Natural killer cell (primary cell): ENCODE data around the gene KIAA1614. TPM values are rescaled to one million over a fixed set of nuclear protein-coding genes. Genes with fewer than 3 reads are reported as not detected.

Experiments
- ATAC-seq, 3 donors: fragments of 150-1000 bp in 2 of 3; fragments of 200-7000 bp in 1 of 3; cut with Tn5 transposase; 1 replicate in 1 of 3; 2 replicates in 2 of 3; pipeline ENCODE4 v1.10.0; 2021; ENCODE audit warnings: mild to moderate bottlenecking in 2 of 3, moderate library complexity in 2 of 3
- DNase-seq, 2 donors: peaks; one replicate each; pipeline versions ENCODE4 v3.0.0 to v3.0.0-alpha.2; 2013 to 2021; ENCODE audit warnings: mixed read lengths in 1 of 2
- H3K27ac ChIP-seq: one replicate; pipeline ENCODE4 v1.5.1; 2013; ENCODE audit warnings: mild to moderate bottlenecking, low read length
- H3K27me3 ChIP-seq: one replicate; pipeline ENCODE4 v1.6.1; 2013; ENCODE audit warnings: low read length; ENCODE audit not compliant: control insufficient read depth, insufficient read depth
- H3K36me3 ChIP-seq: one replicate; pipeline ENCODE4 v1.6.1; 2013; ENCODE audit warnings: low read length; ENCODE audit not compliant: control insufficient read depth, insufficient read depth
- H3K4me1 ChIP-seq: one replicate; pipeline ENCODE4 v1.6.1; 2013; ENCODE audit warnings: low read length; ENCODE audit not compliant: control insufficient read depth, insufficient read depth
- H3K4me3 ChIP-seq: one replicate; pipeline ENCODE4 v1.5.1; 2013; ENCODE audit warnings: low read length
- H3K9me3 ChIP-seq: one replicate; pipeline ENCODE4 v1.6.1; 2013; ENCODE audit warnings: low read length; ENCODE audit not compliant: control insufficient read depth, insufficient read depth
- H3K27ac Mint-ChIP-seq, 2 donors: one replicate each; pipeline ENCODE4 v1.8.0; 2022; ENCODE audit warnings: mild to moderate bottlenecking in 2 of 2, mixed read lengths in 2 of 2, moderate library complexity in 1 of 2
- H3K27me3 Mint-ChIP-seq, 2 donors: one replicate each; pipeline ENCODE4 v1.8.0; 2022; ENCODE audit warnings: low read depth in 2 of 2, mixed read lengths in 2 of 2
- H3K36me3 Mint-ChIP-seq: one replicate; pipeline ENCODE4 v1.8.0; 2022; ENCODE audit warnings: mixed read lengths
- H3K4me1 Mint-ChIP-seq, 2 donors: one replicate each; pipeline ENCODE4 v1.8.0; 2022; ENCODE audit warnings: mixed read lengths in 2 of 2
- H3K4me3 Mint-ChIP-seq: one replicate; pipeline ENCODE4 v1.8.0; 2022; ENCODE audit warnings: mild to moderate bottlenecking, moderate library complexity, mixed read lengths
- H3K9me3 Mint-ChIP-seq, 2 donors: one replicate each; pipeline ENCODE4 v1.8.0; 2022; ENCODE audit warnings: mixed read lengths in 2 of 2
- WGBS: methylation state at CpG from one replicate; pipeline ENCODE4 v1.1.7; 2013; ENCODE audit warnings: missing lambda C conversion rate; ENCODE audit not compliant: insufficient coverage; 5-methylcytosine and 5-hydroxymethylcytosine counted together
- intact Hi-C: fragments of 100-400 bp; cut with micrococcal nuclease; formaldehyde crosslinking; loops from one replicate; pipeline ENCODE4 v1.14.2; 2022
- total RNA-seq, 4 donors: library from RNA; stranded (reverse); fragments of 120-200 nt in 1 of 4; gene quantifications; one replicate each; pipeline versions ENCODE4 v1.2.3 to v1.2.4, GENCODE V29; 2013 to 2022
- TF ChIP-seq, protein P1 (sequence below): fragments of 200-600 bp; IDR thresholded peaks from one replicate; pipeline ENCODE4 v1.8.0; 2022; ENCODE audit warnings: antibody characterized with exemption

Gene KIAA1614
- total RNA-seq, 3 donors from 2014 or later (not counting 1 experiment from before 2014, with no cell fraction given): 0.09 to 0.80 (median 0.40) TPM

DNA sequence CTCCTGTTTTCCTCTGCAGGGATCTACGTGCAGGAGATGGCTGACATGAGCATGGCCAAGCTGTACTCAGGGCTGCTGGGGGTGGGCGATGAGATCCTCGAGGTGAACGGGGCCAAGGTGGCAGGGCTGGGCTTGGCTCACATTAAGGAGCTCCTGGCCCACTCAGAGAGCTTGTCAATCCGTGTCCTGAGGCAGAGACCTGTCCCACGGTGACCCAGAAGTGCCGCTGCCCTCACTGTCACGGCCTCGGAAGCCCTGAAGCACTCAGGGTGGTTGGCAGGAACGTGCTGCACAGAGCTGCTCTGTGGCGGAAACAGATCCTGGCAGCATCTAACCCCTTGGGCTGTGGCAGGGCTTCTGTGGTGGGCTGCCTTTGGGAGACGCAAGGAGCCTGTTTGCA is 37.6 kb downstream of the KIAA1614 start:
- no peak overlapping the region for H3K27ac Mint-ChIP-seq

DNA sequence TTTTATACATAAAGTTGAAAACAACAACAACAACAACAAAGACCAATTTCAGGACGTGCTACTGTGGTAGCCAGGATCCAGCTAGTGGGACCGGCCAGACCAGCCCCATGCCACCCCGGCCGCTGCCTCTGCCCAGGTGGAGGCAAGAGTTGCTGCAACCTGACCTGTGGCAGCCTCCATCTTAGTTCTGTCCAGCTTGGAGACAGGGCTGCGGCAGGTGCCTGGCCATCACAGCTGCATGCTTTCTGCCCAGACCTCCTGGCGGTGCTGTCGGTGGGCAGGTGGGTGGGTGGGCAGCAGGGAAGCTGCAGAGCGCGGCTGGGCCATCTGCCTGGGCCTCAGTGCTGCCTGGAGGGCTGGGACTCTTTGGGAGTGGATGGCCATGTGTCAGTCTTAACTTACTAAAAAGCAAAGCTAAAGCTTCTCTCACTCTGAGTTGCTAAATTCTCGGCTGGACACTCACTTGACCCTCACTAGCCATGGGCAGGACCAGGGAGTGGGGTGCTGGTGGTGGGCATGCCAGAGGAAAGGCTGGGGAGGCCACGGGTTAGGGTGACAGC is 38.6 kb downstream of the KIAA1614 start:
- H3K9me3 Mint-ChIP-seq: peaks cover 0 to 2% of the 10 kb centered on the region in 2 donors

More for the DNA sequence above, 37.6 kb downstream of the KIAA1614 start:
- no peak for DNase-seq
- ATAC-seq: no peak
- Mint-ChIP-seq H3K27me3 (no peaks in the 10 kb centered on the region), H3K36me3 (peaks cover 8% of the 10 kb centered on the region), H3K4me1 (peaks cover 5 to 11% of the 10 kb centered on the region in 2 donors), H3K9me3 (peaks cover 0 to 2% of the 10 kb centered on the region in 2 donors), H3K4me3 (no peak overlapping the region)
- TF ChIP-seq, protein P1, sequence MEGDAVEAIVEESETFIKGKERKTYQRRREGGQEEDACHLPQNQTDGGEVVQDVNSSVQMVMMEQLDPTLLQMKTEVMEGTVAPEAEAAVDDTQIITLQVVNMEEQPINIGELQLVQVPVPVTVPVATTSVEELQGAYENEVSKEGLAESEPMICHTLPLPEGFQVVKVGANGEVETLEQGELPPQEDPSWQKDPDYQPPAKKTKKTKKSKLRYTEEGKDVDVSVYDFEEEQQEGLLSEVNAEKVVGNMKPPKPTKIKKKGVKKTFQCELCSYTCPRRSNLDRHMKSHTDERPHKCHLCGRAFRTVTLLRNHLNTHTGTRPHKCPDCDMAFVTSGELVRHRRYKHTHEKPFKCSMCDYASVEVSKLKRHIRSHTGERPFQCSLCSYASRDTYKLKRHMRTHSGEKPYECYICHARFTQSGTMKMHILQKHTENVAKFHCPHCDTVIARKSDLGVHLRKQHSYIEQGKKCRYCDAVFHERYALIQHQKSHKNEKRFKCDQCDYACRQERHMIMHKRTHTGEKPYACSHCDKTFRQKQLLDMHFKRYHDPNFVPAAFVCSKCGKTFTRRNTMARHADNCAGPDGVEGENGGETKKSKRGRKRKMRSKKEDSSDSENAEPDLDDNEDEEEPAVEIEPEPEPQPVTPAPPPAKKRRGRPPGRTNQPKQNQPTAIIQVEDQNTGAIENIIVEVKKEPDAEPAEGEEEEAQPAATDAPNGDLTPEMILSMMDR: no peak
- Histone ChIP-seq H3K27ac (no peak overlapping the region), H3K9me3 (peaks cover 7% of the 10 kb centered on the region), H3K27me3 (no peaks in the 10 kb centered on the region), H3K4me1 (peaks cover 15% of the 10 kb centered on the region), H3K4me3 (no peak overlapping the region), H3K36me3 (no peaks in the 10 kb centered on the region)
- 97% methylated on average over 12 of the region's 12 CpGs for WGBS
- intact Hi-C loops: loop anchor here (10.0 kb wide), 1 partner anchor 194 kb away; no protein-coding TSS in a partner anchor

DNA sequence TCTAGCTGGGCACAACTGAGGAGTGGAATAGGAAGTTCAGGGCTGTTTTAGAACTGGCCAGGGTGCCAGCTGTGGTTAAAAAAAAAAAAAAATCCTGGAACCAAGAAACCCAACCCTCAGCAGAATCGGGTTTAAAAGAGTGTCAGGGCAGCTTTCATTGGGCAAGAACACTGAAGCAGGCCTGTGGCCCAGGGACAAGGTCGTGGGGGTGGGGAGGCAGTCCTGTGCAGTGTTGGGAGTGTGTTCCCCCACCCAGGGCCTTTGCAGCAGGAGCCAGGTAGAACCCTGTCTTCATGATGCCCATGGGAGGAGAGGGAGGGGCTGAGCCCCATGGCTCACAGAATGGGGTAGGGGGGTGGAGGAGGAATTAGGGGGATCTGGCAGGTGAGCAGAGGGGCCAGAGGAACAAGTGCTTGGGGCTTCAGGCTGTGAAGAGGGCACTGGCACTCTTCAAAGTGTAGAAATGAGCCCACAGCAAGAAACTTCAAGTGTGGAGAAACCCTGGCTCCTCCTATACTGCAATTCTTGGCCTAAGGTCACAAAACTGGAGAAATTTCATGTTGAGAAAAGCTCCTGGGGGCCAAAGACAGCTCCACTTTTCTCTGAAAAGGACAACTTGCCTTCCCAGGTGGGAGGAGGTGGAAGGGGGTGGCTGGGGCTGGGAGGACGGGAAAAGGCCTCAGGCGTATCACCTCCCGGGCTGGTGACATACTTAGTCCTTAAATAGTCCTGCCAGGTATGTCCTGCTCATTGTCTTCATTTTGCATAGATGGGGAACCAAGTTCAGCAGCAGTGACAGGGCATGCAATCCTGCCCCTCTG is 39.3 kb downstream of the KIAA1614 start:
- Mint-ChIP-seq H3K4me1 (peaks cover 5 to 11% of the 10 kb centered on the region in 2 donors), H3K4me3 (no peak overlapping the region), H3K27ac (no peak overlapping the region), H3K27me3 (no peaks in the 10 kb centered on the region), H3K9me3 (no peaks in the 10 kb centered on the region), H3K36me3 (peaks cover 1% of the 10 kb centered on the region)
- Histone ChIP-seq H3K36me3 (no peaks in the 10 kb centered on the region), H3K4me3 (no peak overlapping the region), H3K27me3 (no peaks in the 10 kb centered on the region), H3K9me3 (no peaks in the 10 kb centered on the region), H3K27ac (no peak overlapping the region), H3K4me1 (peaks cover 15% of the 10 kb centered on the region)
- TF ChIP-seq, protein P1: no peak
- ATAC-seq: no peak
- DNase-seq: no peak
- intact Hi-C loops: loop anchor here (10.0 kb wide), 1 partner anchor 193 kb away; no protein-coding TSS in a partner anchor
- 87% methylated on average over 5 of the region's 5 CpGs for WGBS

More for the DNA sequence above, 38.6 kb downstream of the KIAA1614 start:
- Histone ChIP-seq H3K4me3 (no peak overlapping the region), H3K36me3 (no peaks in the 10 kb centered on the region), H3K27ac (no peak overlapping the region), H3K9me3 (peaks cover 4% of the 10 kb centered on the region), H3K4me1 (peaks cover 15% of the 10 kb centered on the region), H3K27me3 (no peaks in the 10 kb centered on the region)
- Mint-ChIP-seq H3K4me3 (no peak overlapping the region), H3K27ac (no peak overlapping the region), H3K4me1 (peaks cover 5 to 11% of the 10 kb centered on the region in 2 donors), H3K27me3 (no peaks in the 10 kb centered on the region), H3K36me3 (peaks cover 8% of the 10 kb centered on the region)
- ATAC-seq: no peak
- WGBS: 95% methylated on average over 11 of the region's 11 CpGs
- intact Hi-C loops: loop anchor here (10.0 kb wide), 1 partner anchor 194 kb away; no protein-coding TSS in a partner anchor
- TF ChIP-seq, protein P1: no peak
- no peak for DNase-seq
